K562 (cell line): Measurements from ENCODE around the gene FRMD5. TPM values are rescaled to one million over a fixed set of nuclear protein-coding genes. Genes with fewer than 3 reads are reported as not detected.

Source experiments
- CCNT2 ChIP-seq: IDR thresholded peaks from 2 replicates; pipeline ENCODE4 v1.6.1; 2011; ENCODE audit warnings: borderline replicate concordance, low read depth, mild to moderate bottlenecking, moderate library complexity, mixed read lengths, low read length; ENCODE audit not compliant: insufficient read length; ENCODE audit errors: extremely low read depth
- ETV1 ChIP-seq: fragments of 450-650 bp; conservative IDR thresholded peaks from 2 replicates; pipeline ENCODE4 v1.6.1; 2016; ENCODE audit warnings: missing genetic modification characterization, control low read depth, low read depth, missing compliant biosample characterization
- ETV6 ChIP-seq, 3 experiments: fragments of 150-350 bp in 1 of 3; sonication (generic) in 1 of 3; formaldehyde crosslinking in 1 of 3; IDR thresholded peaks; 2 replicates each; pipeline versions ENCODE4 v1.6.1 to v1.8.0; 2014 to 2022; ENCODE audit warnings: borderline replicate concordance in 2 of 3, low read depth in 2 of 3, antibody characterized with exemption in 1 of 3, low read length in 1 of 3, mild to moderate bottlenecking in 1 of 3, missing genetic modification reagents in 1 of 3
- FOXK2 ChIP-seq, 2 experiments: fragments of 450-650 bp; IDR thresholded peaks in 1 of 2; conservative IDR thresholded peaks in 1 of 2; 2 replicates each; pipeline ENCODE4 v1.6.1; 2016; ENCODE audit warnings: low read depth in 2 of 2, mild to moderate bottlenecking in 1 of 2
- FUS ChIP-seq: fragments of 200-400 bp; formaldehyde crosslinking; optimal IDR thresholded peaks from 2 replicates; pipeline ENCODE3; 2017; ENCODE audit warnings: low read depth, low read length
- HIVEP1 ChIP-seq: fragments of 250-450 bp; sonication (Bioruptor Pico); IDR thresholded peaks from 2 replicates; pipeline ENCODE4 v1.4.0; 2020; ENCODE audit warnings: mild to moderate bottlenecking
- MCM3 ChIP-seq: fragments of 450-650 bp; IDR thresholded peaks from 2 replicates; pipeline ENCODE4 v1.6.1; 2016
- MXI1 ChIP-seq: IDR thresholded peaks from 2 replicates; pipeline ENCODE4 v1.6.1; 2011; ENCODE audit warnings: low read depth, mild to moderate bottlenecking, improper control_type of control experiment, low read length
- PTTG1 ChIP-seq: fragments of 450-650 bp; IDR thresholded peaks from 2 replicates; pipeline ENCODE4 v1.6.1; 2016; ENCODE audit warnings: low read depth, mild to moderate bottlenecking, missing genetic modification characterization, missing compliant biosample characterization
- SRSF1 ChIP-seq: fragments of 200-400 bp; formaldehyde crosslinking; IDR thresholded peaks from 2 replicates; pipeline ENCODE4 v1.6.1; 2017; ENCODE audit warnings: mild to moderate bottlenecking, low read depth, low read length, moderate library complexity
- ZNF76 ChIP-seq: fragments of 250-450 bp; sonication (Bioruptor Pico); IDR thresholded peaks from 2 replicates; pipeline ENCODE4 v1.4.0; 2020; ENCODE audit warnings: mild to moderate bottlenecking, moderate library complexity, borderline replicate concordance
- ZNF764 ChIP-seq: fragments of 250-450 bp; sonication (Bioruptor Pico); IDR thresholded peaks from 2 replicates; pipeline ENCODE4 v1.4.0; 2020; ENCODE audit warnings: low read depth, mild to moderate bottlenecking, moderate library complexity
- ZSCAN29 ChIP-seq: fragments of 450-650 bp; IDR thresholded peaks from 2 replicates; pipeline ENCODE4 v1.6.1; 2017
- polyA plus RNA-seq, 8 experiments: library from polyadenylated mRNA; depleted of rRNA in 4 of 8; stranded (reverse) in 5 of 8; unstranded in 3 of 8; fragments of >200 nt; fragmentation: Nextera tagmentation in 2 of 8; fragmentation: Illumina TruSeq in 1 of 8; extraction: Ambion mirVana in 2 of 8; extraction: Trizol in 1 of 8; gene quantifications; 2 replicates each; pipeline versions ENCODE4 v1.2.1 to v1.2.3, GENCODE V29; 2011 to 2014; ENCODE audit warnings: inconsistent platforms in 1 of 8, missing spikeins in 1 of 8
- total RNA-seq, 7 experiments: library from RNA; depleted of rRNA in 6 of 7; stranded (reverse); fragments of >200 nt in 6 of 7; fragmentation: Illumina TruSeq in 2 of 7; extraction: Trizol in 2 of 7; gene quantifications; 2 replicates each; pipeline versions ENCODE4 v1.2.1 to v1.2.3, GENCODE V29; 2011 to 2021; ENCODE audit warnings: low replicate concordance in 1 of 7
- TF ChIP-seq, protein P1 (sequence below), 2 experiments: IDR thresholded peaks in 1 of 2; conservative IDR thresholded peaks in 1 of 2; 2 replicates each; pipeline ENCODE4 v1.6.1; 2016; ENCODE audit warnings: low read depth in 2 of 2, mild to moderate bottlenecking in 1 of 2, missing compliant biosample characterization in 1 of 2, missing genetic modification characterization in 1 of 2, moderate library complexity in 1 of 2
- TF ChIP-seq, protein P2 (sequence below), 2 experiments: fragments of 450-650 bp; IDR thresholded peaks; 2 replicates each; pipeline ENCODE4 v1.6.1; 2016
- TF ChIP-seq, protein P3 (sequence below): fragments of 450-650 bp; formaldehyde crosslinking; IDR thresholded peaks from 2 replicates; pipeline ENCODE4 v1.4.0; 2022; ENCODE audit warnings: mild to moderate bottlenecking, moderate library complexity
- TF ChIP-seq, protein P4 (sequence below), 2 experiments: fragments of 450-650 bp; conservative IDR thresholded peaks; 2 replicates each; pipeline ENCODE4 v1.6.1; 2017; ENCODE audit warnings: mild to moderate bottlenecking in 2 of 2, moderate library complexity in 2 of 2
- TF ChIP-seq, protein P5 (sequence below): fragments of 450-650 bp; conservative IDR thresholded peaks from 2 replicates; pipeline ENCODE4 v1.6.1; 2016; ENCODE audit warnings: missing genetic modification characterization, low read depth, mild to moderate bottlenecking, control low read depth, missing compliant biosample characterization

Gene FRMD5
- total and polyA plus RNA-seq, 9 of the 15 experiments (the other 6 are each of a cell fraction or from before 2014, with no cell fraction given) = 0.13 to 0.38 TPM; not detected in 7

DNA sequence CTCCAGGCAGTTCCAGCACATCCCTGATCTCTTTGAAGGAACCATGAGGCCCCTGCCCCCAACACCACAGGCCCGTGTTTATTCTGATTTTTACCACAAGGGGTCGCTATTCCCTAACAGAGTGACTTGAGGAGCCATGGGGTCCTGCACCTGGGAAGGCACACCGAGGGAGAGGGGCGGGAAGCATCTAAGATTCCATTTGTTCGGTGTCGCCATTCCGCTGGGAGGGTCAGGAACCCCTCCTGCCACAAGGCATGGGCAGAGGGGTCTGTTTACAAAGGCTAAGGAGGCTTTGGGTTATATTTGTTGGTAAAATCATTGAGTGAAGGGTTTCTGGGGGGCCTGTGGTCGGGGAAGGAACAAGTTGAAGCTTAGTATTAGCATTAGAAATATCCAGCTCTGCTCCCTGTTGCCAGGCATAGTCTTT lies 291.2 kb downstream of the FRMD5 start (continued):
- TF ChIP-seq, protein P1, sequence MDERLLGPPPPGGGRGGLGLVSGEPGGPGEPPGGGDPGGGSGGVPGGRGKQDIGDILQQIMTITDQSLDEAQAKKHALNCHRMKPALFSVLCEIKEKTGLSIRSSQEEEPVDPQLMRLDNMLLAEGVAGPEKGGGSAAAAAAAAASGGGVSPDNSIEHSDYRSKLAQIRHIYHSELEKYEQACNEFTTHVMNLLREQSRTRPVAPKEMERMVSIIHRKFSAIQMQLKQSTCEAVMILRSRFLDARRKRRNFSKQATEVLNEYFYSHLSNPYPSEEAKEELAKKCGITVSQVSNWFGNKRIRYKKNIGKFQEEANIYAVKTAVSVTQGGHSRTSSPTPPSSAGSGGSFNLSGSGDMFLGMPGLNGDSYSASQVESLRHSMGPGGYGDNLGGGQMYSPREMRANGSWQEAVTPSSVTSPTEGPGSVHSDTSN (CRISPR knock-in tag; IDR thresholded peaks at IDR 0.05; ENCODE audit: low read depth) = no peak
- TF ChIP-seq, protein P1 (tag; conservative IDR thresholded peaks at IDR 0.05; ENCODE audit: low read depth) = no peak
- TF ChIP-seq ZNF76 (CRISPR knock-in tag) (no peak), CCNT2 (no peak), MXI1 (no peak), FOXK2 (conservative IDR thresholded peaks at IDR 0.05 in 1 of 2, IDR thresholded peaks at IDR 0.05 in 1 of 2; ENCODE audit: low read depth in 2 of 2) (peak; percentile 57 to 65; a peak in 2 of 4 replicates), PTTG1 (tag) (no peak), ZNF764 (CRISPR knock-in tag) (no peak), MCM3 (no peak), ZSCAN29 (no peak), ETV1 (no peak), ETV6 (IDR thresholded peaks at IDR 0.05; ENCODE audit: borderline replicate concordance in 1 of 2, low read depth in 2 of 2, low read length in 1 of 2) (no peak), ETV6 (CRISPR knock-in tag; IDR thresholded peaks at IDR 0.05; ENCODE audit: borderline replicate concordance) (no peak), HIVEP1 (CRISPR knock-in tag) (no peak), SRSF1 (no peak), FUS (no peak)
- TF ChIP-seq, protein P2, sequence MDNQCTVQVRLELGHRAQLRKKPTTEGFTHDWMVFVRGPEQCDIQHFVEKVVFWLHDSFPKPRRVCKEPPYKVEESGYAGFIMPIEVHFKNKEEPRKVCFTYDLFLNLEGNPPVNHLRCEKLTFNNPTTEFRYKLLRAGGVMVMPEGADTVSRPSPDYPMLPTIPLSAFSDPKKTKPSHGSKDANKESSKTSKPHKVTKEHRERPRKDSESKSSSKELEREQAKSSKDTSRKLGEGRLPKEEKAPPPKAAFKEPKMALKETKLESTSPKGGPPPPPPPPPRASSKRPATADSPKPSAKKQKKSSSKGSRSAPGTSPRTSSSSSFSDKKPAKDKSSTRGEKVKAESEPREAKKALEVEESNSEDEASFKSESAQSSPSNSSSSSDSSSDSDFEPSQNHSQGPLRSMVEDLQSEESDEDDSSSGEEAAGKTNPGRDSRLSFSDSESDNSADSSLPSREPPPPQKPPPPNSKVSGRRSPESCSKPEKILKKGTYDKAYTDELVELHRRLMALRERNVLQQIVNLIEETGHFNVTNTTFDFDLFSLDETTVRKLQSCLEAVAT (IDR thresholded peaks at IDR 0.05) = no peak
- TF ChIP-seq, protein P3, sequence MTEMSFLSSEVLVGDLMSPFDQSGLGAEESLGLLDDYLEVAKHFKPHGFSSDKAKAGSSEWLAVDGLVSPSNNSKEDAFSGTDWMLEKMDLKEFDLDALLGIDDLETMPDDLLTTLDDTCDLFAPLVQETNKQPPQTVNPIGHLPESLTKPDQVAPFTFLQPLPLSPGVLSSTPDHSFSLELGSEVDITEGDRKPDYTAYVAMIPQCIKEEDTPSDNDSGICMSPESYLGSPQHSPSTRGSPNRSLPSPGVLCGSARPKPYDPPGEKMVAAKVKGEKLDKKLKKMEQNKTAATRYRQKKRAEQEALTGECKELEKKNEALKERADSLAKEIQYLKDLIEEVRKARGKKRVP (CRISPR knock-in tag) = no peak
- TF ChIP-seq, protein P4, sequence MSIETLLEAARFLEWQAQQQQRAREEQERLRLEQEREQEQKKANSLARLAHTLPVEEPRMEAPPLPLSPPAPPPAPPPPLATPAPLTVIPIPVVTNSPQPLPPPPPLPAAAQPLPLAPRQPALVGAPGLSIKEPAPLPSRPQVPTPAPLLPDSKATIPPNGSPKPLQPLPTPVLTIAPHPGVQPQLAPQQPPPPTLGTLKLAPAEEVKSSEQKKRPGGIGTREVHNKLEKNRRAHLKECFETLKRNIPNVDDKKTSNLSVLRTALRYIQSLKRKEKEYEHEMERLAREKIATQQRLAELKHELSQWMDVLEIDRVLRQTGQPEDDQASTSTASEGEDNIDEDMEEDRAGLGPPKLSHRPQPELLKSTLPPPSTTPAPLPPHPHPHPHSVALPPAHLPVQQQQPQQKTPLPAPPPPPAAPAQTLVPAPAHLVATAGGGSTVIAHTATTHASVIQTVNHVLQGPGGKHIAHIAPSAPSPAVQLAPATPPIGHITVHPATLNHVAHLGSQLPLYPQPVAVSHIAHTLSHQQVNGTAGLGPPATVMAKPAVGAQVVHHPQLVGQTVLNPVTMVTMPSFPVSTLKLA (conservative IDR thresholded peaks at IDR 0.05) = no peak
- TF ChIP-seq, protein P5, sequence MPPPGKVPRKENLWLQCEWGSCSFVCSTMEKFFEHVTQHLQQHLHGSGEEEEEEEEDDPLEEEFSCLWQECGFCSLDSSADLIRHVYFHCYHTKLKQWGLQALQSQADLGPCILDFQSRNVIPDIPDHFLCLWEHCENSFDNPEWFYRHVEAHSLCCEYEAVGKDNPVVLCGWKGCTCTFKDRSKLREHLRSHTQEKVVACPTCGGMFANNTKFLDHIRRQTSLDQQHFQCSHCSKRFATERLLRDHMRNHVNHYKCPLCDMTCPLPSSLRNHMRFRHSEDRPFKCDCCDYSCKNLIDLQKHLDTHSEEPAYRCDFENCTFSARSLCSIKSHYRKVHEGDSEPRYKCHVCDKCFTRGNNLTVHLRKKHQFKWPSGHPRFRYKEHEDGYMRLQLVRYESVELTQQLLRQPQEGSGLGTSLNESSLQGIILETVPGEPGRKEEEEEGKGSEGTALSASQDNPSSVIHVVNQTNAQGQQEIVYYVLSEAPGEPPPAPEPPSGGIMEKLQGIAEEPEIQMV (tag) = no peak
